ENCODE measurements around the gene PARP8. TPM values are rescaled to one million over a fixed set of nuclear protein-coding genes. Genes with fewer than 3 reads are reported as not detected.
A peak's percentile ranks its signal among the peaks of the same experiment; 100 is the strongest.
"Not testable (repeated sequence)": the region's sequence is repeated elsewhere in the genome, so short reads cannot be mapped to it uniquely, and the experiment has no call there.

PARP8 gene
- total RNA-seq, 2 donors from 2014 or later: 58.2 to 62.5 TPM

- Mint-ChIP-seq H3K36me3 (peaks cover 13% of the 10 kb centered on the region), H3K4me1 (ENCODE audit: low read depth in 2 of 2) (peaks cover 6 to 7% of the 10 kb centered on the region in 2 donors), H3K27ac (no peak overlapping the region), H3K9me3 (no peaks in the 10 kb centered on the region), H3K27me3 (no peaks in the 10 kb centered on the region), H3K4me3 (no peak overlapping the region)
- DNase-seq (ENCODE audit: low spot score): no peak
- ATAC-seq: no peak
Measured at GRCh38 chr5:50791813-50792212, 125.4 kb downstream of the PARP8 start.

DNA sequence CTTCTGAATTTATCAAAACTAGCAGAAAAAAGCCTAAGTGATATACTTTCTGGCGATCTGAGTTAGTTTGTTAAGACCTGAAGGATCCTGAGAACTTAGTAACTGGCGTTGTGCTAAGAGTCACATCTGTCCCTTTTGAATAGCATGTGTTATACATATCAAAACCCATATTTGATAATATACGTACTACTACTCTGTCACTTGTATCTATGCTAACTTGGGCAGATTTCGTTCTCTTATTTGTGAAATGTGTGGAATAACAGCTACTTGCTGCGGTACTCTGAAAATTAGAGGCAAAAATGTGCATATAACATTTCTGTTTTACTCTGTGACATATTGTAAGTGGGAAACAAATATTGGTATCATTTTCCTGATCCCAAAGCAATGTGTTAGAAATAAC is 126.4 kb downstream of the PARP8 start:
- Mint-ChIP-seq H3K4me1 (ENCODE audit: low read depth in 2 of 2) (peaks cover 0 to 1% of the 10 kb centered on the region in 2 donors), H3K27ac (no peak overlapping the region), H3K36me3 (peaks cover 9% of the 10 kb centered on the region), H3K4me3 (no peak overlapping the region), H3K9me3 (no peaks in the 10 kb centered on the region), H3K27me3 (no peaks in the 10 kb centered on the region)
- no peak for ATAC-seq
- no peak for DNase-seq (ENCODE audit: low spot score)

- H3K4me3 Mint-ChIP-seq: no peak overlapping the region
- peaks cover 21% of the 10 kb centered on the region for H3K36me3 Mint-ChIP-seq
Measured at GRCh38 chr5:50794812-50795211, 128.4 kb downstream of the PARP8 start.

GRCh38 chr5:50798002-50798401 is 131.6 kb downstream of the PARP8 start:
- H3K27ac Mint-ChIP-seq: no peak overlapping the region
- H3K27me3 Mint-ChIP-seq: no peaks in the 10 kb centered on the region
- no peak overlapping the region for H3K4me3 Mint-ChIP-seq
- peaks cover 25% of the 10 kb centered on the region for H3K36me3 Mint-ChIP-seq
- DNase-seq (ENCODE audit: low spot score) (no peak), ATAC-seq (no peak)
- H3K4me1 Mint-ChIP-seq (ENCODE audit: low read depth in 2 of 2): peaks cover 20 to 24% of the 10 kb centered on the region in 2 donors
- H3K9me3 Mint-ChIP-seq: peaks cover 2% of the 10 kb centered on the region

More at GRCh38 chr5:50794812-50795211, 128.4 kb downstream of the PARP8 start:
- no peaks in the 10 kb centered on the region for H3K27me3 Mint-ChIP-seq
- ATAC-seq (no peak), DNase-seq (ENCODE audit: low spot score) (no peak)
- no peaks in the 10 kb centered on the region for H3K9me3 Mint-ChIP-seq
- H3K4me1 Mint-ChIP-seq (ENCODE audit: low read depth in 2 of 2): peaks cover 5 to 7% of the 10 kb centered on the region in 2 donors
- H3K27ac Mint-ChIP-seq: peak overlapping the region in 1 of 2 donors; percentile 72

- Mint-ChIP-seq H3K36me3 (peaks cover 40% of the 10 kb centered on the region), H3K4me3 (no peak overlapping the region), H3K4me1 (ENCODE audit: low read depth in 2 of 2) (peaks cover 24 to 28% of the 10 kb centered on the region in 2 donors), H3K9me3 (peaks cover 5% of the 10 kb centered on the region), H3K27me3 (no peaks in the 10 kb centered on the region), H3K27ac (peak overlapping the region; percentile 41 to 83)
- DNase-seq (ENCODE audit: low spot score) (no peak), ATAC-seq (no peak)
Measured at GRCh38 chr5:50799596-50799995, 133.2 kb downstream of the PARP8 start.

- no peak for ATAC-seq
- Mint-ChIP-seq H3K4me1 (ENCODE audit: low read depth in 2 of 2) (peaks cover 28 to 33% of the 10 kb centered on the region in 2 donors), H3K4me3 (no peak overlapping the region), H3K9me3 (peaks cover 5% of the 10 kb centered on the region), H3K27ac (peak overlapping the region; percentile 46 to 83), H3K36me3 (peaks cover 34% of the 10 kb centered on the region), H3K27me3 (no peaks in the 10 kb centered on the region)
- no peak for DNase-seq (ENCODE audit: low spot score)
Measured at GRCh38 chr5:50800410-50800809, 134.0 kb downstream of the PARP8 start.

- DNase-seq (ENCODE audit: low spot score) (no peak), ATAC-seq (no peak)
- H3K36me3 Mint-ChIP-seq: peaks cover 37% of the 10 kb centered on the region
- peak overlapping the region; percentile 20 to 31 for H3K27ac Mint-ChIP-seq
- no peaks in the 10 kb centered on the region for H3K27me3 Mint-ChIP-seq
- peaks cover 26 to 31% of the 10 kb centered on the region in 2 donors for H3K4me1 Mint-ChIP-seq (ENCODE audit: low read depth in 2 of 2)
- H3K9me3 Mint-ChIP-seq: peaks cover 8% of the 10 kb centered on the region
- H3K4me3 Mint-ChIP-seq: no peak overlapping the region
Measured at GRCh38 chr5:50807661-50808060, 141.2 kb downstream of the PARP8 start.

- peaks cover 21 to 24% of the 10 kb centered on the region in 2 donors for H3K4me1 Mint-ChIP-seq (ENCODE audit: low read depth in 2 of 2)
- peaks cover 3% of the 10 kb centered on the region for H3K9me3 Mint-ChIP-seq
- ATAC-seq: no peak
- no peaks in the 10 kb centered on the region for H3K27me3 Mint-ChIP-seq
- peak overlapping the region; percentile 20 to 31 for H3K27ac Mint-ChIP-seq
- peaks cover 30% of the 10 kb centered on the region for H3K36me3 Mint-ChIP-seq
- no peak overlapping the region for H3K4me3 Mint-ChIP-seq
- DNase-seq (ENCODE audit: low spot score): no peak
Measured at GRCh38 chr5:50808406-50808805, 142.0 kb downstream of the PARP8 start.

DNA sequence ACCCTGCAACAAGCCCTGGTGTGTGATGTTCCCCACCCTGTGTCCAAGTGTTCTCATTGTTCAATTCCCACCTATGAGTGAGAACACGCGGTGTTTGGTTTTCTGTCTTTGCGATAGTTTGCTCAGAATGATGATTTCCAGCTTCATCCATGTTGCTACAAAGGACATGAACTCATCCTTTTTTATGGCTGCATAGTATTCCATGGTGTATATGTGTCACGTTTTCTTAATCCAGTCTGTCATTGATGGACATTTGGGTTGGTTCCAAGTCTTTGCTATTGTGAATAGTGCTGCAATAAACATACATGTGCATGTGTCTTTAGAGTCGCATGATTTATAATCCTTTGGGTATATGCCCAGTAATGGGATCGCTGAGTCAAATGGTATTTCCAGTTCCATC is 145.3 kb downstream of the PARP8 start:
- DNase-seq (ENCODE audit: low spot score); H3K4me3 Mint-ChIP-seq; H3K27ac Mint-ChIP-seq; ATAC-seq; H3K27me3 Mint-ChIP-seq; H3K9me3 Mint-ChIP-seq: not testable (repeated sequence)
- Mint-ChIP-seq H3K36me3 (peaks cover 19% of the 10 kb centered on the region), H3K4me1 (ENCODE audit: low read depth in 2 of 2) (peaks cover 22 to 23% of the 10 kb centered on the region in 2 donors)

- no peak overlapping the region for H3K27ac Mint-ChIP-seq
- H3K4me1 Mint-ChIP-seq (ENCODE audit: low read depth in 2 of 2): peaks cover 7 to 12% of the 10 kb centered on the region in 2 donors
- peaks cover 12% of the 10 kb centered on the region for H3K36me3 Mint-ChIP-seq
Measured at GRCh38 chr5:50813691-50814090, 147.3 kb downstream of the PARP8 start.

DNA sequence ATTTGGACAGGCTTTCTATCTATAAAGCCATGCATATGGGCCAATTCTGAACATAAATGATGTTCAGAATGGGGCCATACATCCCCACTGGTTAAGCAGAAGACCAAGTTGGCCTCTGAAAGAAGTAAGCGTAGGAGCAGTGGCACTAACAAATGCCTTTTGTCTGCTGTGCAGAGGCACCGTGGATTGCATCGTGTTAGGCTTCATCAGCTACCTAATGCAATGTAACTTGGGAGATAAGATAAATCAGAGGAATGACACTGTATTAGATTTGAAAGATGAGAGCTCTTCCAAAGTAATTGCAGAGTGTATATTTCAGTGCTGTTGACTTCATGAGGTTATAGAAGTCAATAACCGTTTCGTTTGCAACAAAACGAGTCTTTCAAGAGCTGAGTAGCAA is 148.1 kb downstream of the PARP8 start:
- peaks cover 12% of the 10 kb centered on the region for H3K36me3 Mint-ChIP-seq
- ATAC-seq (no peak), DNase-seq (ENCODE audit: low spot score) (no peak)
- H3K4me1 Mint-ChIP-seq (ENCODE audit: low read depth in 2 of 2): peaks cover 7 to 13% of the 10 kb centered on the region in 2 donors
- H3K9me3 Mint-ChIP-seq: peaks cover 3% of the 10 kb centered on the region
- H3K4me3 Mint-ChIP-seq: no peak overlapping the region
- no peak overlapping the region for H3K27ac Mint-ChIP-seq
- H3K27me3 Mint-ChIP-seq: no peaks in the 10 kb centered on the region

More at GRCh38 chr5:50813691-50814090, 147.3 kb downstream of the PARP8 start:
- H3K27me3 Mint-ChIP-seq: no peaks in the 10 kb centered on the region
- no peak overlapping the region for H3K4me3 Mint-ChIP-seq
- peaks cover 3% of the 10 kb centered on the region for H3K9me3 Mint-ChIP-seq
- ATAC-seq (no peak), DNase-seq (ENCODE audit: low spot score) (no peak)

DNA sequence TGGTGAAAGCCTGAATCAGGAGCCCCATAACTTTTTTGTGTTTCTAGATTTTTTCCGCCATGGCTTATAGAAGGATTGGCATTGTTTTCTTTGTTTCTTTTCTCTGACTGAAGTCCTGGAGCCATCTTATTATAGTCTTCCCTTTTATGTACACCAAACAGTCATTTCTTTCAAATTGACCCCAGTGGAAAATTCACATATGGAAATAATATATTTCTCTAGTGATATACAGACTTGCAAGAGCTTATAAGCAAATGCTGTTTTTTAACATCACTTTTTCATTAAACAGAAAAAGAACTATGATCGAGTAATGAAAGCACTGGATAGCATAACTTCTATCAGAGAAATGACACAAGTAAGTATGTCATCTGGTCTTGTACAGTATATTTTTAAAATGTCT is 155.6 kb downstream of the PARP8 start:
- no peak overlapping the region for H3K27ac Mint-ChIP-seq
- no peak for DNase-seq (ENCODE audit: low spot score)
- no peak for ATAC-seq
- H3K4me1 Mint-ChIP-seq (ENCODE audit: low read depth in 2 of 2): peaks cover 10 to 26% of the 10 kb centered on the region in 2 donors
- H3K36me3 Mint-ChIP-seq: peaks cover 20% of the 10 kb centered on the region
- no peaks in the 10 kb centered on the region for H3K27me3 Mint-ChIP-seq
- no peaks in the 10 kb centered on the region for H3K9me3 Mint-ChIP-seq
- H3K4me3 Mint-ChIP-seq: no peak overlapping the region

DNA sequence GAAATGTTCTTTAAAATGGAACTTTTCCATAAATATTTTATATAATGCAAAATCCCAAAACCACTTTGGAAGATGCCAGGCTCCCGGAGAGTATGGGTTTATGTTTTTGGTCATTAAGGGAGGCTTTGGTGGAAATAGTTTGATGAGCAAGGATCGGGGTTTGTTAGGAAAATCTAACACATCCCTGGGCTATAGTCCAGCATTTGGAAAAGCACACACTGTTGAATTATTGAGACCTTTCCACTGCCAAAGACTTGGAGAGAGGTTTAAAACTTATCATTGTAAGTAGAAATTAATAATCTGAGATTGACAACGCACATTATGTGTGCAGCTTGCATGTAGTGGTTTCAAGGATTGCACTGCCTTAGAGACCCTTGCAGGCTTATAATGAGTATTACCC is 156.3 kb downstream of the PARP8 start:
- Mint-ChIP-seq H3K27me3 (no peaks in the 10 kb centered on the region), H3K4me1 (ENCODE audit: low read depth in 2 of 2) (peaks cover 10 to 24% of the 10 kb centered on the region in 2 donors), H3K4me3 (no peak overlapping the region), H3K36me3 (peaks cover 16% of the 10 kb centered on the region), H3K9me3 (no peaks in the 10 kb centered on the region), H3K27ac (peak overlapping the region in 1 of 2 donors; percentile 58)
- ATAC-seq (no peak), DNase-seq (ENCODE audit: low spot score) (no peak)

DNA sequence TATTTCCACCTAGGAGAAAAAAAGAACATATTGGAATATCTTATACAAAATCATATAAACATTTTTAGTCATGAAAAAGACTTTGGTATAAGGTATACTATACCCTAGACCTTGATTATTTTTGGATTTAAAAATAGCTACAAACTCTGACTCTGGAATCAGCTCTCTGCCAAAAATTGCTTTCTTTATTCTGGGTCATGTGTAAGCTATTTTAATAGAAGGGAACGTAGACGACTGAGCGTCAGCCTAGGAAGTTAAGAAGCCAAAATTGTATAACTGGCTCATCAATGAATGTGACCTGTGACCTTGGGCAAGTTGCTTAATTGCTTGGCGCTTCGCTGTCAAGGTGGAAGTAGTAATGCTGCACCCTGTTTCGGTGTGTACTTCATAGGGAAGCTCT is 157.1 kb downstream of the PARP8 start:
- H3K27ac Mint-ChIP-seq: peak overlapping the region in 1 of 2 donors; percentile 58
- ATAC-seq: no peak

GRCh38 chr5:50824109-50824508 is 157.7 kb downstream of the PARP8 start:
- Mint-ChIP-seq H3K27ac (peak overlapping the region; percentile 16 to 58), H3K36me3 (peaks cover 24% of the 10 kb centered on the region)

More for the DNA sequence above, 157.1 kb downstream of the PARP8 start:
- no peak overlapping the region for H3K4me3 Mint-ChIP-seq
- peaks cover 10 to 26% of the 10 kb centered on the region in 2 donors for H3K4me1 Mint-ChIP-seq (ENCODE audit: low read depth in 2 of 2)
- no peak for DNase-seq (ENCODE audit: low spot score)
- H3K36me3 Mint-ChIP-seq: peaks cover 23% of the 10 kb centered on the region
- H3K27me3 Mint-ChIP-seq: no peaks in the 10 kb centered on the region
- no peaks in the 10 kb centered on the region for H3K9me3 Mint-ChIP-seq

More at GRCh38 chr5:50824109-50824508, 157.7 kb downstream of the PARP8 start:
- Mint-ChIP-seq H3K4me3 (no peak overlapping the region), H3K4me1 (ENCODE audit: low read depth in 2 of 2) (peaks cover 10 to 26% of the 10 kb centered on the region in 2 donors), H3K27me3 (no peaks in the 10 kb centered on the region), H3K9me3 (no peaks in the 10 kb centered on the region)
- no peak for DNase-seq (ENCODE audit: low spot score)
- peak in 1 of 2 donors; percentile 67 for ATAC-seq
